Cortex of kidney (tissue), 1 donor: Measurements from ENCODE around the gene APOM.

Experiments
- DNase-seq: peaks from one replicate; lab custom pipeline; 2025; lab: John Stamatoyannopoulos, UW

The APOM gene

GRCh38 chr6:31655349-31656237, at the start of gene APOM:
Gene APOM, plus strand, starts transcription at chr6:31655894. Its CDS starts 73 bp downstream, at chr6:31655967.
- DNase-seq, result no peak

- DNase-seq, result no peak
These were observed 48.4 kb upstream of the APOM start for GRCh38 chr6:31607317-31607716.

GRCh38 chr6:31609519-31610406, 45.9 kb upstream of the APOM start:
- DNase-seq, result no peak

GRCh38 chr6:31610968-31611367, 44.7 kb upstream of the APOM start:
- no peak for DNase-seq

DNA sequence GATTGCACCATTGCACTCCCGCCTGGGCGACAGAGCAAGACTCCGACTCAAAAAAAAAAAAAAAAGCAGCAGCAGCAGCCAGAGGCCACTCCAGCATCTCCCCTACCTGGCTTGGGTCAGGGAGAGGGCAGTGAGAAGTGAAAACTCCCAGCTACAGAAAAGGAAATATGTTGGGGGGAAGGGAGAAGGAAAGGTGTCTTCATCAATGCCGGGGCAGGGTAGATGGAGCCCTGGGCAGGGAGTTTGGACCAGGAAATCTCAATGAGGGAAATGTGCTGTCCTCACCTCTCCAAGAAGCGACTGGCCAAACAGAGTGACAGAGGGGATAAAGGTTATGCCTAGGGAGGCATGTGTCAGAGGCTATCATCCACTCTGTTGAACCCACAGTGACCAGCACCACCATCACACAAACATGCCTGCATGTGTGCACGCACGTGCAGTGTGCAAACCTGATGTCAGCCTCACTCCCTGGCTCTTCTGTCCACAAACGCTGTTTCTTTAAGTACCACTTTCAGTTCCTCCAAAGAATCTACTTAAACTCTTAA, 41.5 kb upstream of the APOM start:
- DNase-seq, result no peak

DNA sequence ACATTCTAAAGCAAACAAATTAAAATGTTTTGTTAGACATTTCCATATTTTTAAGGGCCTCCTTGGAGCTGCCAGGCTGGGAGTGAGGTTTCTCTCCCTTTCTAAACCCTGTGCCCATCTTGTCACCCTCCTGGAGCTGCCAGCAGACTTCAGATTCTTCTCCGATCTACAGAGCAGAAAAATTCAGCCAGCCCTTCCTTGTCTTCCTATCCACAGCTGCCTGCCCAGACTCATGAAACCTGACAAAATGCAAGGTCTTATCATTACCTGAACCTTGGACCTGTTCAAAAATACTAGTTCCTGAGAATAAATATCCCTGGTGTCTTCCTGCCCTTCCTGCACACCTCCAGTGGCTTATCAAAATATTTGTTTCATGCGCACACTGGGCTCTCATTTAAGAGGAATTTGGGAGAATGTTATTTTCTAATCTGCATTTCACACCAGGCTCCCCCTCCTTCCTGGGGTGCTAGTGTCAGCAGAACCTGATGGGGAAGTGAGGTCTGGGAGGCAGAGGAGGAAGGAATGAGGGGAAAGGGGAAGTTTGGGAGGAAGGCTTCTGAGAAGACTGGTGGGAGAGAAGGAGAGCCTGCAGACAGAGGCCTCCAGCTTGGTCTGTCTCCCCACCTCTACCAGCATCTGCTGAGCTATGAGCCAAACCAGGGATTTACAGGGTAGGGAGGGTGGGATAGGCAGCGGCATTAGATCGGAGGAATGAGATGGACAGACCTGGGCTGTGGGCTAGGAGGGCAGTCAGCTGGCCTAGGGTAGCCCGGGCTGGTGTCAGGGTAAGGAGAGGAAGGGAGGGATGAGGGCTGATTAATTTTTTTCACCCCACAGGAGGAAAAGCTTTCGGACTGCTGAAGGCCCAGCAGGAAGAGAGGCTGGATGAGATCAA, 40.8 kb upstream of the APOM start, which contains the start of gene AIF1:
TSS of gene AIF1 (plus strand) at position 551 of the 895 bp plus-strand sequence. CDS start at position 647, 96 bp downstream.
- DNase-seq, result no peak

GRCh38 chr6:31615748-31616147, 39.9 kb upstream of the APOM start:
- no peak for DNase-seq

DNA sequence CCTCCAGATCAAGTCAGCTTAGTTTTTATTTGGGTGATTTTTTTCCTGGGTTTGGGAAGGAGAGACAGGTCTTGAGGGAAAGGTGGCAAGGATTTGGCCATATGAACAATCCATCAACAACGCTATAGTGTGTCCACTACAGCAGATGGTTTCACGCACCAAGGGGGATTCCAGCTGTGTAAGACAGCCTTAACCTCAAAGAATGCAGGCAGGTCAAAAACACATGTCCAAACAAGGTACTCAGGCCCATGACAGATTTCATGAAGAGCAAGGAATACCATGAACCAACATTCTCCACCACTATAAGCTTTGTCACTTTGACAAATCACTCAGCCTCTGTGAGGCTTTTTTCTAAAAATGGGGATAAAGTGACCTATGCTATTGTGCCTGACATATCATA, 38.7 kb upstream of the APOM start:
- DNase-seq, result no peak

DNA sequence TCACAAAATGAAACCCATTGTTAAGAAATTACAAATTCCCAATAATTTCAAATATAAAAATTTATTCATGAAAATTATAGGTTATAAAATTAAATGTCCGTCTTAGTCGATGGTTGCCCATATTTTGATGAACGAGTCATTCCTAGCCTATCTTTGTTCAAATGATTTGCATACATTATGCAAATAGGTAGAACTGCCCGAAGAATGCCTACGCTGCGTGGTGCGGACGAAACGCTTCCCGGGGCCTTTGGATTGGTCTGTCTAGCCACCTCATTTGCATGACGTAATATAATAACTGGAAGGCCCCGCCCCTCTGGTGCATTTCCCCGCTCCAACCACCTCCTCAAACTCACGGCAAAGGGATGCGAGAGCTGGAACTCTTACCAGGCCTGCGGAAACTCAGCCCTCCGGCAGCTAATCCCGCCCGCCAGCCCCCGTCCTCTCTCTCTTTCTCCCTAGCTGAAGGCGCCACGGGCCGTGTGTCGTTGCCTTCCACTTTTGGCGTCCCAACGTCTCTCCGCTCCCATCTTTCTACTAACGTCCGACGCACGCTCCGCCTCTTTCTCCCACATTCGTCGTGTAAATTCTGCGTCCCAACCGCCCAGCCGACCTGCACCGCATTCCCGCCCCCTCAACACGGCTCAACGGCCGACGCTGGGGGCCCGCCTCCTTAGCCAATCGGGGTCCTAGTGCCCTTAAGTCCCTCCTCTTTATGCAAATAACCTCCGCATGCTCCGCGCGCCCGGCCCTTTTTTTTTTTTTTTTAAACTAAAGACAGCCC, 35.7 kb upstream of the APOM start:
- DNase-seq, result no peak

GRCh38 chr6:31620586-31621319, 34.9 kb upstream of the APOM start, which contains the start of gene PRRC2A:
Gene PRRC2A, plus strand, starts transcription at chr6:31620715. Its CDS starts 2,075 bp downstream, at chr6:31622790.
- DNase-seq, result peak; percentile 35

DNA sequence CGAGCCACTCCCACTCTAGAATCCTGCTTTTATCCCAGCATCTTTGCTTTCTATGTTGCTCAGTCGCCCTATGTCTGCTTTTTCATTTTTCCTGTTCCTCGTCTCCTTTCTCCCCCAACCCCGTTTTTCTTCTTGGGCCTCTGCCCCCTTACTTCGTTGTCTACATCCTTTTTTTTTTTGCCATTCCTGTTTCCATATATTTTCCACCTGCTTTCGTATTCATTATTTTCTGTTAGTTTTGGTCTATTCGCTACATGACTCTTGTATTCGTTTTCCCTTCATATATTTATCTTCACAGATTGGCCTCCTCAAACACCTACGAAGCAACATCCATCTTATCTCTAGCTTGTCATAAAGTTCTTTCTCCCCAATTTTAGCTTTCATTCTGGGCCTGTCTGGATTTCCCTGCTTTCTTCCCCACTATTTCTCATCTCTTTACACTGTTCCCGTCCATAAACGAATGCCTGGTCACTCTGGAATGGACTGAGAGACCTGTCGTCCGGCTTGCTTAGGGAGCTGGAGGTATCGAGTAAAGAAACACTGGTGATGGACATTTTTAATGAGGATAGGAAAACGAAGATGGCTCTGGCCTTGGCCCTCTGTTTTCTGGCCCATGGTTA, 34.3 kb upstream of the APOM start:
- no peak for DNase-seq

DNA sequence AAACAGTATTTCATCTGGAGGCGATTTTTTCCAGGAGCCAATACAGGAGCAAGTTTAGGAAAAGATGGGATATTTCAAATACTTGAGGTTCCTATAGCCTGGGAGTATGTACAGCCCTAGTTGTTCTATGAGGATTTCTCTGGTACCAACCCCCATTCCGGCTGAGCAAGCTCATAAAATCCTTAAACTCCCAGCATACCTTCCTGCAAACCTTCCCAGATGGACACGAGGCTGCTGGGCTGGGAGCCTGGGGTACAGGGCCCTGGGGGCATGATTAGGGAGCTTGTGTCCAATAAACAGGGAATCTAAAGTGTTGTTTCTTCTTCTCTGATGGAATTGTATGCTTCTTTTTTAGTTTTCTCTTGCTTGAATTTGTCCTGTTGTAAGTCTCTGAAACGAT, 33.7 kb upstream of the APOM start:
- no peak for DNase-seq

DNA sequence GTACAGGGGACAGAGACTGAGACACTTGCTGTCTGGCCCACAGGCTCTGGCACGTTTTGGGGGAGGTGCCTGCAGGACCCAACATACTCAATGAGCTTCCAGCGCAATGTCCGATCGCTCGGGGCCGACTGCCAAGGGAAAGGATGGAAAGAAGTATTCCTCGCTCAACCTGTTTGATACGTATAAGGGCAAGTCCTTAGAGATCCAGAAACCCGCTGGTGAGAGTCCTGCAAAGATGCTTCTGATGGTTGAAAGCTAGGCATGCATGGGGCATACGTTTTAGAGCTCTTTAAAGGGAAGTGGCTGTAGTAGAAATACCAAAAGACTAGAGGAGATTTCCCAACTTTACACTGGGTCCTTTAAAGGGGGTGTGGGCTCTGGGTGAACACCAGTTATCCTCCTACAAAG, 33.0 kb upstream of the APOM start:
- no peak for DNase-seq

GRCh38 chr6:31624070-31624469, 31.6 kb upstream of the APOM start:
- no peak for DNase-seq

GRCh38 chr6:31626952-31627351, 28.7 kb upstream of the APOM start:
- DNase-seq, result no peak

GRCh38 chr6:31627690-31628287, 27.9 kb upstream of the APOM start:
- DNase-seq, result no peak

GRCh38 chr6:31629014-31629413, 26.7 kb upstream of the APOM start:
- no peak for DNase-seq

- no peak for DNase-seq
These were observed 25.3 kb upstream of the APOM start for GRCh38 chr6:31630177-31630934.
